ENCODE measurements around the gene IDUA. TPM values are rescaled to one million over a fixed set of nuclear protein-coding genes. Genes with fewer than 3 reads are reported as not detected.
A peak's percentile ranks its signal among the peaks of the same experiment; 100 is the strongest.

IDUA gene
- total and polyA plus RNA-seq, 9 donors = 11.4 to 21.0 (median 14.0) TPM

DNA sequence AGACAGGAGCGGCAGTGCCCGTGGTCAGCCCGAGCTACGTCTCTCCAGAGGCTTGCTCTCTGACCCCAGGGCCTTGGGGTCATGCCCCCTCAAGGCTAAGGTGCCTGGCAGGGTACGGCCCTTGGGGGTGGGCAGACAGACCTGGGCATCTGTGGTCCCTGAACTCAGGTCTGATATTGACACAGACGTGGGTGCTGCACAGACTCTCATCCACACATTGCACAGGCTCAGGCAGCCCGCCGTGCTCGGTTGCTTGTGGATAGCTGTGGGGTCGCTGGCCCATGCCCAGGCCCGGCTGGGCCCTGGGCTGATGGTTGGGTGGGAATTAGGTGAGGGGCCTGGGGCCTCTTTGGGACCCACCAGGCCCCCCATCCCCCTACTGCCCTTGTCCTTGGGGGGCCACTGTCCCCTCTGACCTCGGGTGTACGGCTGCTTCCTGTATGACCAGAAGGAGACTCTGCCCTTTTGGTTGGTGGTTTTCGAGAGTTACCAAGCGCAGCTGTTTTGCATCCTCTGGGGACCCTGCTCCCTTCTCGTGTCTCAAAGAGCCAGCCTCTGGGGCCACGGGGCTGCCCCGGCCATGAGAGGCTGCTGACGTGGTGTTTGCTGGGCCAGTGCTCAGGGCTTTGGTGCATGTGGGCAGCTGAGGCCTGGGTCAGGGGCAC lies 34.7 kb downstream of the IDUA start:
- no peaks in the 10 kb centered on the region for H3K9me3 ChIP-seq (replicated peaks; ENCODE audit: control insufficient read depth, low read depth, low read length)
- peaks cover 26% of the 10 kb centered on the region for H3K36me3 ChIP-seq (ENCODE audit: control insufficient read depth, insufficient read depth, low read length)
- DNase-seq = no peak
- H3K4me3 ChIP-seq (ENCODE audit: low read length) = no peak overlapping the region
- H3K4me1 ChIP-seq (ENCODE audit: control insufficient read depth, insufficient read depth, low read length) = peaks cover 79% of the 10 kb centered on the region
- WGBS (ENCODE audit: insufficient coverage) = 74% methylated on average over 13 of the region's 19 CpGs
- H3K27ac ChIP-seq (ENCODE audit: low read length) = peak overlapping the region; percentile 55
- H3K27me3 ChIP-seq (ENCODE audit: control insufficient read depth, insufficient read depth, low read length) = no peaks in the 10 kb centered on the region

DNA sequence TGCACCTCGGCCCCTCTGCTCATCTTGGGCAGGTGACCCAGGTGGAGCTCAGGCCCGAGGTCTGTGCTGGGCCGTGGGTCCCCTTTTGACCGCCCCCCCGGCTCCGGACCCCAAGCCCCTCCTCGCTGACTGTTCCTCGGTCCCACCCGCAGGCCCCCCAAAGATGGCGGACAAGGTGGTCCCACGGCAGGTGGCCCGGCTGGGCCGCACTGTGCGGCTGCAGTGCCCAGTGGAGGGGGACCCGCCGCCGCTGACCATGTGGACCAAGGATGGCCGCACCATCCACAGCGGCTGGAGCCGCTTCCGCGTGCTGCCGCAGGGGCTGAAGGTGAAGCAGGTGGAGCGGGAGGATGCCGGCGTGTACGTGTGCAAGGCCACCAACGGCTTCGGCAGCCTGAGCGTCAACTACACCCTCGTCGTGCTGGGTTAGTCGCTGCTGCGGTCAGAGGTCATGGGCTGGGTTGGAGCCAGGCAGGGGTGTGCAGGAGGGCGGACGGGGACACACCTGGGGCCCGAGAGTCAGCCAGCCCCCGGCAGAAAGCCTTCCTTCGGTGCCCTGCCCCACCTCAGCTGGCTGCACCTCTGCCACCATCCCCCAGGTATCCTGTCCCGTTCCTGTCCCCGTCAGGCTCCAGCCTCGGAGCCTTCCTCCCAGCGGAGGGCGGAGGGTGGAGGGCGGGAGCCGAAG lies 35.4 kb downstream of the IDUA start:
- Histone ChIP-seq H3K36me3 (ENCODE audit: control insufficient read depth, insufficient read depth, low read length) (peaks cover 27% of the 10 kb centered on the region), H3K9me3 (replicated peaks; ENCODE audit: control insufficient read depth, low read depth, low read length) (no peaks in the 10 kb centered on the region), H3K27me3 (ENCODE audit: control insufficient read depth, insufficient read depth, low read length) (no peaks in the 10 kb centered on the region), H3K4me1 (ENCODE audit: control insufficient read depth, insufficient read depth, low read length) (peaks cover 79% of the 10 kb centered on the region), H3K4me3 (ENCODE audit: low read length) (no peak overlapping the region), H3K27ac (ENCODE audit: low read length) (peak overlapping the region; percentile 55)
- WGBS (ENCODE audit: insufficient coverage) = 89% methylated on average over 40 of the region's 46 CpGs
- no peak for DNase-seq

DNA sequence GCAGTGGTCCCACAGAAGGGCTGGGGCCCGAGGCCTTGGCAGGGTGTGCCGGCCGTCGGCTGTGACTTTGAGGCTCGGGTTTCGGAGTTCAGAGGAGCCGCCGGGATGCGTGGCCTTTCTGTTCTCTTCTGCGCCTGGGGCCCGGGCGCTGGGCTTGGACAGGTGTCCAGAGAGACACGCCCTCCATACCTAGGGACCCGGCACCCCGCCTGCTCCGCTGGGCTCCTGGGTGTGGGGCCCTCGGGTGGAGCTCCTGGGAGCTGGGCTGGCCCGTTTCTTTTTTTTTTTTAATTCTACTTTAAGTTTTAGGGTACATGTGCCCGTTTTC lies 35.9 kb downstream of the IDUA start:
- no peaks in the 10 kb centered on the region for H3K27me3 ChIP-seq (ENCODE audit: control insufficient read depth, insufficient read depth, low read length)
- no peak overlapping the region for H3K4me3 ChIP-seq (ENCODE audit: low read length)
- 68% methylated on average over 16 of the region's 19 CpGs for WGBS (ENCODE audit: insufficient coverage)
- peaks cover 27% of the 10 kb centered on the region for H3K36me3 ChIP-seq (ENCODE audit: control insufficient read depth, insufficient read depth, low read length)
- H3K27ac ChIP-seq (ENCODE audit: low read length) = peak overlapping the region; percentile 82
- DNase-seq = peak; percentile 66
- no peaks in the 10 kb centered on the region for H3K9me3 ChIP-seq (replicated peaks; ENCODE audit: control insufficient read depth, low read depth, low read length)
- H3K4me1 ChIP-seq (ENCODE audit: control insufficient read depth, insufficient read depth, low read length) = peaks cover 79% of the 10 kb centered on the region

GRCh38 chr4:1023075-1023640 lies 36.3 kb downstream of the IDUA start:
- Histone ChIP-seq H3K4me3 (ENCODE audit: low read length) (no peak overlapping the region), H3K9me3 (replicated peaks; ENCODE audit: control insufficient read depth, low read depth, low read length) (no peaks in the 10 kb centered on the region), H3K27ac (ENCODE audit: low read length) (peak overlapping the region; percentile 82), H3K36me3 (ENCODE audit: control insufficient read depth, insufficient read depth, low read length) (peaks cover 27% of the 10 kb centered on the region), H3K4me1 (ENCODE audit: control insufficient read depth, insufficient read depth, low read length) (peaks cover 79% of the 10 kb centered on the region), H3K27me3 (ENCODE audit: control insufficient read depth, insufficient read depth, low read length) (peaks cover 2% of the 10 kb centered on the region)
- peak; percentile 71 for DNase-seq
- WGBS (ENCODE audit: insufficient coverage) = 100% methylated on average over 2 of the region's 20 CpGs

- no peak overlapping the region for H3K27ac ChIP-seq (ENCODE audit: low read length)
- peaks cover 79% of the 10 kb centered on the region for H3K4me1 ChIP-seq (ENCODE audit: control insufficient read depth, insufficient read depth, low read length)
- H3K4me3 ChIP-seq (ENCODE audit: low read length) = no peak overlapping the region
- H3K9me3 ChIP-seq (replicated peaks; ENCODE audit: control insufficient read depth, low read depth, low read length) = no peaks in the 10 kb centered on the region
- WGBS (ENCODE audit: insufficient coverage) = 96% methylated on average over 64 of the region's 83 CpGs
- H3K27me3 ChIP-seq (ENCODE audit: control insufficient read depth, insufficient read depth, low read length) = peaks cover 4% of the 10 kb centered on the region
- no peak for DNase-seq
- peaks cover 27% of the 10 kb centered on the region for H3K36me3 ChIP-seq (ENCODE audit: control insufficient read depth, insufficient read depth, low read length)
Observed at GRCh38 chr4:1023895-1024740, 37.3 kb downstream of the IDUA start.

- H3K4me1 ChIP-seq (ENCODE audit: control insufficient read depth, insufficient read depth, low read length) = peaks cover 79% of the 10 kb centered on the region
- no peak overlapping the region for H3K4me3 ChIP-seq (ENCODE audit: low read length)
- no peaks in the 10 kb centered on the region for H3K9me3 ChIP-seq (replicated peaks; ENCODE audit: control insufficient read depth, low read depth, low read length)
- peaks cover 4% of the 10 kb centered on the region for H3K27me3 ChIP-seq (ENCODE audit: control insufficient read depth, insufficient read depth, low read length)
- no peak for DNase-seq
- no peak overlapping the region for H3K27ac ChIP-seq (ENCODE audit: low read length)
- 93% methylated on average over 25 of the region's 32 CpGs for WGBS (ENCODE audit: insufficient coverage)
- peaks cover 27% of the 10 kb centered on the region for H3K36me3 ChIP-seq (ENCODE audit: control insufficient read depth, insufficient read depth, low read length)
Observed at GRCh38 chr4:1024882-1025545, 38.2 kb downstream of the IDUA start.

- H3K27me3 ChIP-seq (ENCODE audit: control insufficient read depth, insufficient read depth, low read length) = peaks cover 4% of the 10 kb centered on the region
- DNase-seq = no peak
- WGBS (ENCODE audit: insufficient coverage) = 58% methylated on average over 14 of the region's 17 CpGs
- H3K9me3 ChIP-seq (replicated peaks; ENCODE audit: control insufficient read depth, low read depth, low read length) = no peaks in the 10 kb centered on the region
- peaks cover 27% of the 10 kb centered on the region for H3K36me3 ChIP-seq (ENCODE audit: control insufficient read depth, insufficient read depth, low read length)
- no peak overlapping the region for H3K4me3 ChIP-seq (ENCODE audit: low read length)
- H3K4me1 ChIP-seq (ENCODE audit: control insufficient read depth, insufficient read depth, low read length) = peaks cover 85% of the 10 kb centered on the region
- H3K27ac ChIP-seq (ENCODE audit: low read length) = peak overlapping the region; percentile 20
Observed at GRCh38 chr4:1026115-1026514, 39.3 kb downstream of the IDUA start.

DNA sequence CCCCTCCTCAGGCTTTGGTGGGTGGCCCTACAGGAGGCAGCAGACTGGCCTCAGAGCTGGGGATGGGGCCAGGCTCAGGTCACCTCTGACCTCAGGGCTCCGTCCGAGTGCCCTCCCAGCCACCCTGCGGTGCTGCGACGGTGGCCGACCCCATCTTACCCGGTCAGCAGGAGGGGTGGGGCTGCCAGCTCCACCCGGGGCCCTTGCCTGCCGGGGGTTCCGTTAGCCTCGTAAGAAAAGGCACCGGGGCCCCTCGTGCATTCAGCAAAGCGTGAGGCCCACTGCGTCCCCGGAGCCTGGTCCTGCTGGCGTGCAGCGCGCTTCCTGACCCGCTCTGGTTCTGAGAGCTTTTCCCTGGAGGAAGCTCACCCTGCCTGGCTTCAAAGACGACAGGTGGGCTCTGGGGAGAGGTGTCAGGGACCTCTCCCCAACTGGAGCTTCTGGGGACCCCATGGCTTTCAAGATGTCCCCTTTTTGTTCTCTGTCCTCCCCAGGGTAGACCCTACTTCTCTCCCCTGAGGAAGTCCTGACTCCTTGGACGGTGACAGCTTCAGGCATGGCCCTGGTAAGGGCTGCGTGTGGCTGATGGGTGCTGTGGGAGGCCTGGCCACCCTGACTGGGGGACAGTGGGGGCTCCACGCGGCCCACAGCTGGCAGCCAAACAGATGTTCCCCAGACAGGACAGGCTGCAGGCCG lies 40.5 kb downstream of the IDUA start:
- no peak for DNase-seq
- Histone ChIP-seq H3K36me3 (ENCODE audit: control insufficient read depth, insufficient read depth, low read length) (peaks cover 27% of the 10 kb centered on the region), H3K27ac (ENCODE audit: low read length) (peak overlapping the region; percentile 21), H3K9me3 (replicated peaks; ENCODE audit: control insufficient read depth, low read depth, low read length) (no peaks in the 10 kb centered on the region), H3K27me3 (ENCODE audit: control insufficient read depth, insufficient read depth, low read length) (peaks cover 10% of the 10 kb centered on the region), H3K4me3 (ENCODE audit: low read length) (no peak overlapping the region), H3K4me1 (ENCODE audit: control insufficient read depth, insufficient read depth, low read length) (peaks cover 85% of the 10 kb centered on the region)
- WGBS (ENCODE audit: insufficient coverage) = 42% methylated on average over 25 of the region's 26 CpGs

GRCh38 chr4:1027915-1028238 lies 41.0 kb downstream of the IDUA start:
- Histone ChIP-seq H3K36me3 (ENCODE audit: control insufficient read depth, insufficient read depth, low read length) (peaks cover 27% of the 10 kb centered on the region), H3K9me3 (replicated peaks; ENCODE audit: control insufficient read depth, low read depth, low read length) (no peaks in the 10 kb centered on the region), H3K4me1 (ENCODE audit: control insufficient read depth, insufficient read depth, low read length) (peaks cover 85% of the 10 kb centered on the region), H3K27me3 (ENCODE audit: control insufficient read depth, insufficient read depth, low read length) (peaks cover 13% of the 10 kb centered on the region), H3K27ac (ENCODE audit: low read length) (peak overlapping the region; percentile 29), H3K4me3 (ENCODE audit: low read length) (no peak overlapping the region)
- 39% methylated on average over 9 of the region's 9 CpGs for WGBS (ENCODE audit: insufficient coverage)
- no peak for DNase-seq

All from muscle of leg (tissue), 11 donors.